MG63 (cell line): ENCODE results near the gene FNDC1. TPM values are rescaled to one million over a fixed set of nuclear protein-coding genes. Genes with fewer than 3 reads are reported as not detected.
A peak's percentile ranks its signal among the peaks of the same experiment; 100 is the strongest.
"Not testable (repeated sequence)": the region's sequence is repeated elsewhere in the genome, so short reads cannot be mapped to it uniquely, and the experiment has no call there.

Experiments used
- DNase-seq: peaks from one replicate; pipeline ENCODE4 v3.0.0-alpha.2; 2020
- H3K27me3 ChIP-seq: fragments of 250-450 bp; sonication (Bioruptor Pico); 2 replicates; pipeline ENCODE4 v1.5.1; 2020; ENCODE audit warnings: mild to moderate bottlenecking, moderate library complexity
- H3K36me3 ChIP-seq: fragments of 250-450 bp; sonication (Bioruptor Pico); 2 replicates; pipeline ENCODE4 v1.5.1; 2020; ENCODE audit warnings: mild to moderate bottlenecking, moderate library complexity
- H3K4me3 ChIP-seq: fragments of 250-450 bp; sonication (Bioruptor Pico); 2 replicates; pipeline ENCODE4 v1.5.1; 2020; ENCODE audit warnings: mild to moderate bottlenecking, moderate library complexity
- H3K9me3 ChIP-seq: fragments of 250-450 bp; sonication (Bioruptor Pico); 2 replicates; pipeline ENCODE4 v1.5.1; 2020; ENCODE audit warnings: mild to moderate bottlenecking, moderate library complexity
- total RNA-seq: library from RNA; depleted of rRNA; stranded (reverse); fragments of >200 nt; shearing (Covaris generic); gene quantifications from 2 replicates; pipeline ENCODE4 v1.2.3, GENCODE V29; 2014; ENCODE audit warnings: low replicate concordance

FNDC1 gene
- total RNA-seq, 1 experiment from 2014 or later: not detected

DNA sequence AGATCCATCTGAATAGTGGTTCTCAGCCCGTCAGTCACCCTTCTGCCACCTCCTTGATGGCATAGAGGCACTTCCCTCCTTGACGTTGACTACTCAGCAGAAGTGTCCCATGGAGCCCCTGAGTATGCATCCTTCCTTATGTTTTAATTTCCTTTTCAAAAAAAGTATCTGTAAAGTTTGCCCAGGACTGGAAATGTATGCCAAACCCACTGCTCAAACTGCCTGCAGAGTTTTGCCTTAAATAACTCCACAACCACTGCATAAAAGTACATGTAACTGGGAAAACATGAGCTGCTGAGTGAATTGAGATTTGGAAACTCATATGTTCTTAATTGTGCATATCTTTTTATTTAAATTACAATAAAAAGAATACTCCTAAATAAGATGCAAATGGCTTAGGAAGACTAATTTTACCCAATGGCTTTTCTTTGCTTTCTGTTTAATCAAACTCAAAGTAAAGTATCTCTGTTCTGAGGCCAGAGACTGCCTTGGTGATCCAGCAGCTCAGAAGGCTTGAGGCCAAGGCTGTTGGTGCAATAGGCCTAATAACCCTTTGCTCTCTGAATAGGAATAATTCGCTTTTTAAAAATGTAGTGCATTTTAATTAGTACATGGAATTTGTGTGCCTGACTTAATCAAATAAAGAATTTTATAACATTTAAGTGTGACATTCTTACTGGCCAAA is 90.4 kb downstream of the FNDC1 start:
- DNase-seq: no peak
- Histone ChIP-seq H3K4me3 (no peak overlapping the region), H3K27me3 (no peaks in the 10 kb centered on the region), H3K9me3 (no peaks in the 10 kb centered on the region), H3K36me3 (no peaks in the 10 kb centered on the region)

DNA sequence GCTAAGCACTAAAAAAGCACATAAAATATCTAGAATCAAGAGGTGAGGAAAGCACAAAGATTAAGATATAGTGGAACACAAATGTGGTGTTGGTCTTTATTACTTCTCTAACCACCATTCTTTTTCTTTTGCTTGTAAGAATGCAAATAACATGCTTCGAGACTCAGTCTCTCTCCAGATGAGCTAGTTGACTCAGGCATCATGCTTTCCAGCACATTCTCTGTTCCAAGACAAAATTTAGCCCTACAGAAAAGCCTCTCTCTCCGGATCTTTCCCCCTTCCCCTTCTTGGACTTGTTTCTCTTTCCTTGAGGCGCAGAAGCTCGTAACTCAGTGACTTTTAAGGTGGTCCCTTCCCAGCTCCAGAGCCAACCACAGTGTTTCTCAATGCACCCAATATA is 91.0 kb downstream of the FNDC1 start:
- no peaks in the 10 kb centered on the region for H3K36me3 ChIP-seq
- DNase-seq: no peak

DNA sequence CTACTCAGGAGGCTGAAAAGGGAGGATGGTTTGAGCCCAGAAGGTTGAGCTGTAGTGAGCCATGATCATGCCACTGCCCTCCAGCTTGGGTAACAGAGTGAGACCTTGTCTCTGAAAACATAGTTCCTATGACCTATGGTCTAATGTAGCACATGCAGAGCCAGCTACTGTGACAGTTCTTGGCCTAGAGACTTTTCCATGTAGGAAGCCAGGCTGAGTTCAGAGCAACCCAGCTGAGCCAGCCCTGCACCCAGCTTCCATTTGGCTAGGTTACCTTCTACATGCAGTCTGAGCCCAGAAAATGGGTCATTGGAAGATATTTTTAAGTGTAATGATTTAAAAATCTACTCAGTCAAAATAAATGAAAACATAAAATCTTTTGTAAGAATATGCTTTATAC is 92.8 kb downstream of the FNDC1 start:
- no peak for DNase-seq
- H3K27me3 ChIP-seq: no peaks in the 10 kb centered on the region

More for the DNA sequence above, 91.0 kb downstream of the FNDC1 start:
- H3K4me3 ChIP-seq: no peak overlapping the region
- no peaks in the 10 kb centered on the region for H3K27me3 ChIP-seq
- H3K9me3 ChIP-seq: no peaks in the 10 kb centered on the region

DNA sequence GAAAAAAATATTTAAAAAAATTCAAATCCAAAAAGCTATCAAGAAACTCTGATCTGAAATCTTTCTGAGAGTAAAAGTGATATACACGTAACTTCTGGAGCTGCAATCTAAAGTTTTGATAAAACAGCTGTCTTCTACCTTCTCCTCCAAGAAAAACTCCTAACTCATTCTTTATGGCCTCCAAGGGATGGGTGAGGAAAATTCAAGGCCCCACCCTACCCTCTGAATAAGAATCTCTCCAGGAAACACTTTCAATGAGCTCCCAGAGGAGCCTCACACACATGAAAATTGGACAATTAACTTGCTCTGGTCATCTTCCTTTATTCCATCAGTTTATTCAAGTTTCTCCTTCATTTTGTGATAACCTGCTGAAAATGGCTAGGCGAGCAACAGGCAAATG is 93.4 kb downstream of the FNDC1 start:
- DNase-seq: no peak
- Histone ChIP-seq H3K36me3 (no peaks in the 10 kb centered on the region), H3K9me3 (no peaks in the 10 kb centered on the region)

More for the DNA sequence above, 92.8 kb downstream of the FNDC1 start:
- H3K4me3 ChIP-seq: no peak overlapping the region
- H3K9me3 ChIP-seq: no peaks in the 10 kb centered on the region
- no peaks in the 10 kb centered on the region for H3K36me3 ChIP-seq

DNA sequence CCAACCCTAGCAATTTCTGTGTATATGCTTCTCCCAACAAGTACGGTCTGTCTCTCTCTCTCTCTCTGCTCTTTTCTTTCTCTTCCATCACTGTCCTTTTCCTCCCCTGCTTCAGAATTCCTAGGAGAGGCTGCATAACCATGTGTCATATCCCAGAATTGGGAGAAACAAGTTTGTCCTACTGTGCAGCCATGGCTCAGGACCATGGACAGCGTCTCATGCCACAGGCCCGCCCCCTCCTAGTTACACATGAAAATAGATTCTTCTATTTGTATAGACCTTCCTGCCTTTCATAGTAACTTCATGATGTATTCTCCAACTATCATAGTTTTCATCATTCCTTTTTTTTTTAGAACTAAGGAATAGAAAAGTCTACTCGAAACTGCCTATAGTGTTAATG is 98.0 kb downstream of the FNDC1 start:
- no peak overlapping the region for H3K4me3 ChIP-seq
- no peaks in the 10 kb centered on the region for H3K27me3 ChIP-seq
- no peaks in the 10 kb centered on the region for H3K36me3 ChIP-seq
- DNase-seq: peak; percentile 24
- H3K9me3 ChIP-seq: no peaks in the 10 kb centered on the region

More for the DNA sequence above, 93.4 kb downstream of the FNDC1 start:
- no peak overlapping the region for H3K4me3 ChIP-seq
- H3K27me3 ChIP-seq: no peaks in the 10 kb centered on the region

DNA sequence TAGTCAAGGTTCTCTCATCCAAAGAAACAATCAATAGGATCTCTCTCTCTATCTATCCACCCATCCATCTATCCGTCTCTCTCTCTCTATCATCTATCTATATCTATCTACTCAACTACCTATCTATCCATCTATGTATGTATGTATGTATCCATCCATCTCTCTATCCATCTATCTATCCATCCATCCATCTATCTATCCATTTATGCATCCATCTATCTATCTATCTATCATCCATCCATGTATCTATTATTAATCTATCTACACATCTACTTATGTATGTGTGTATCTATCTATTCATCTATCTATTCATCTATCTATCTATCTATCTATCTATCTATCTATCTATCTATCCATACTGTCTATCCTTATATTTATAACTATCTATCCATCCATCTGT is 99.3 kb downstream of the FNDC1 start:
- Histone ChIP-seq H3K36me3 (no peaks in the 10 kb centered on the region), H3K9me3 (no peaks in the 10 kb centered on the region), H3K27me3 (no peaks in the 10 kb centered on the region), H3K4me3 (no peak overlapping the region)
- no peak for DNase-seq

DNA sequence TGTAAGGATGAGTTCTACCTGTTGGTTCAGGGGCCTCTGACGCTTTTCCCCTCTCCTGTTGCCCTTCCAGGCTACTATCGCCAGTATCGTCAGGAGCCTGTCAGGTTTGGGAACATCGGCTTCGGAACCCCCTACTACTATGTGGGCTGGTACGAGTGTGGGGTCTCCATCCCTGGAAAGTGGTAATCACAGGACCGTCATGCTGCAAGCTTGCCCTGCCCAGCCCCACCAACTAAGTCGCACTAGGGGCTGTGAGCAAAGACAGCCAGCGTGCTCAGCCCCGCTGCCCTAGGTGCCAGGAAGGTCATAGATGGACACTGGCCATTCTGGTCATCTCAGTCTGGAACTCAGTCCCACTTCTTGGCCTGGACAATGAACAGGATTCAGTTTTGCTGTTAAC is 102.1 kb downstream of the FNDC1 start:
- Histone ChIP-seq H3K9me3 (no peaks in the 10 kb centered on the region), H3K27me3 (no peaks in the 10 kb centered on the region), H3K36me3 (no peaks in the 10 kb centered on the region), H3K4me3 (no peak overlapping the region)
- DNase-seq: no peak

DNA sequence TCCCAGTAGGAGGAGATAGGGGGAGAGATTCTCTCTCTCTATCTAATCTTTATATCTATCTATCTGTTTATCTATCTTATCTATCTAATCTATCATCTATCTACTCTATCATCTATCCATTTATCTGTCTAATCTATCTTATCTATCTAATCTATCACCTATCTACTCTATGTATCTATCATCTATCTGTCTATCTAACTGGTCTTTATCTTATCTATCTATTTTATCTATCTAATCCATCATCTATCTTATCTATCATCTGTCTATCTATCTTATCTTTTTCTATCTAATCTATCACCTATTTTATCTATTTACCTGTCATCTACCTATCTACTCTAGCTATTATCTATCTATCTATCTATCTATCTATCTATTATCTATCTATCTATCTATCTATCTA is 109.4 kb downstream of the FNDC1 start:
- DNase-seq: no peak
- Histone ChIP-seq H3K27me3 (no peaks in the 10 kb centered on the region), H3K9me3 (no peaks in the 10 kb centered on the region), H3K36me3 (no peaks in the 10 kb centered on the region), H3K4me3 (no peak overlapping the region)

DNA sequence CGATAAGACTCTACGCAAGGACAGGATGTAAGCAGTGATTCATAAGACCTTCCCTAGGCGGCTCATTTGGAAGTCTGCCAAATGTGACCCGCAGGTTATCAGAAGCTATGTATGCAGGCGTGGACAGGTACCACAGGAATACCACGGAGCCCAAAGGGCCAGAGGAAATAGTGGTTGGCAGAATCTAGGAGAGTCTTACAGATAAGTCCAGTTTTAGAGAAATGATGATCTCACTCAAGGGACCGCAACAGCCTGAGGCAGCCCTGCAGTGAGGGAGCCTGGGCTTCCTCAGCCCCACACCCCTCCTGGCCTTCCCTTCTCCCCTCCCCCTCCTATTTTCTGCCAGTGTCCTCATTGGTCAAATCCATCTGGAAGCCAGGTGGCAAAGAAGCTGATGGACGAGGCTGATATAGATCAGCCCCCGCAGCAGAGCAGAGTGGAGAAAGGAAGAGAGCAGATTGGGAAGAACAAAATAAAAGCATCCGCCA is 110.6 kb downstream of the FNDC1 start:
- Histone ChIP-seq H3K9me3 (no peaks in the 10 kb centered on the region), H3K36me3 (no peaks in the 10 kb centered on the region), H3K27me3 (no peaks in the 10 kb centered on the region), H3K4me3 (no peak overlapping the region)
- DNase-seq: no peak

DNA sequence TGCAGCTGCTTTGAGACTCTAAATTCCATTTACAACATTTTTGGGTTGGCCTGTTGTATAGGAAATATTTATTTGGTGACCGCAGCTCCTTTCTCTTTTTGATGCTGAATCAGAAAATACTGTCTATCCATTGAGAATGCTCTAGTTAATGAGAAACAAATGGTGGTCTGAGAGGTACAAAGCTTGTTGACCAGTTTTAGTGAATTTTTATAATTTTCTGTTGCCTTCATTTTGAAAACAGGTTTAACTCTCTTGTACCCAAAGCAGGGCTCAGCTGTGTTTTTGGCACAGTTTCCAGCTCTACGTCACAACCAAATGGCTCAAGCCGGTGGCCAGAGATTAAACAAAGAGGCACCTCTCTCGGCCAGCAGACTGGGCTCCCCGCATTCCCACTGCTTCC is 113.2 kb downstream of the FNDC1 start:
- Histone ChIP-seq H3K27me3 (no peaks in the 10 kb centered on the region), H3K9me3 (no peaks in the 10 kb centered on the region), H3K36me3 (no peaks in the 10 kb centered on the region), H3K4me3 (no peak overlapping the region)
- no peak for DNase-seq

DNA sequence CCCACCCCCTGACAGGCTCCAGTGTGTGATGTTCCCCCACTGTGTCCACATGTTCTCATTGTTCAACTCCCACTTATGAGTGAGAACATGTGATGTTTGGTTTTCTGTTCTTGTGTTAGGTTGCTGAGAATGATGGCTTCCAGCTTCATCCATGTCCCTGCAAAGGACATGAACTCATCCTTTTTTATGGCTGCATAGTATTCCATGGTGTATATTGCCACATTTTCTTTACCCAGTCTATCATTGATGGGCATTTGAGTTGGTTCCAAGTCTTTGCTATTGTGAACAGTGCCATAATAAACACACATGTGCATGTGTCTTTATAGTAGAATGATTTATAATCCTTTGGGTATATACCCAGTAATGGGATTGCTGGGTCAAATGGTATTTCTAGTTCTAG is 115.5 kb downstream of the FNDC1 start:
- not testable (repeated sequence) for H3K9me3 ChIP-seq, H3K36me3 ChIP-seq, DNase-seq, H3K4me3 ChIP-seq, H3K27me3 ChIP-seq

DNA sequence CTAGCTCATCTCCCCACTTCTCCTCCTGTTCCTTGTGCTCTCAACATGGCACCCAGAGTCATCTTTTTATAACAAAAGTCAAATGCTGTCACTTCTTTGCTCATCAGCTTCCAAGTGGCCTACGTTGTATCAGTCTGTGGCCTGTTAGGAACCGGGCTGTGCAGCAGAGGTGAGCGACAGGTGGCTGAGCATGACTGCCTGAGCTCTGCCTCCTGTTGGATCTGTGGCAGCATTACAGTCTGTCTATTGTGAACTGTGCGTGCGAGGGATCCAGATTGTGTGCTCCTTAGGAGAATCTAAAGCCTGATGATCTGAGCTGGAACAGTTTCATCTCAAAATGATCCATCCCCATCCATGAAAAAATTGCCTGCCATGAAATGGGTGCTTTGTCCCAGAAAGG is 129.6 kb downstream of the FNDC1 start:
- no peak overlapping the region for H3K4me3 ChIP-seq
- no peak for DNase-seq
- H3K9me3 ChIP-seq: no peaks in the 10 kb centered on the region
- no peaks in the 10 kb centered on the region for H3K36me3 ChIP-seq
- H3K27me3 ChIP-seq: no peaks in the 10 kb centered on the region; the same call in 1 of the 2 replicates

DNA sequence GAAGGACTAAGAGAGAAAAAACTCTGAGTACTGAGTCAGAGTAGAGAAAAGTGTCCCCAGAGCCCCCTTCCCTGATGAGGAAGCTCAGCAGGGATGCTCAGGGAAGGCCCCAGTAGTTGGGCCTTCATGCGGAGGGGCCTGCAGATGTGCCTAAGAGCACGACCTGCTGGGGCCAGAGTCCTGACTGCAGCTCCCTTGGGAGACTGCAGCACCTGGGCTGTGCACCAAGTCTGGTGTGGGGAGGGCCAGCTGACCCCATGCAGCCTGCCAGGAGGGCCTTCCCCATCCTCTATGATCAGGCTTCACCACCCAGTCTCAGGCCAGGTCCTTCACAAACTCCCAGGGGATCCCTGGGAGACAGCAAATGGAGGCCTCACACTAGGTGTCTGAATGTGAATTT is 130.4 kb downstream of the FNDC1 start:
- Histone ChIP-seq H3K36me3 (no peaks in the 10 kb centered on the region), H3K27me3 (no peaks in the 10 kb centered on the region; the same call in 1 of the 2 replicates), H3K4me3 (no peak overlapping the region), H3K9me3 (no peaks in the 10 kb centered on the region)
- no peak for DNase-seq

DNA sequence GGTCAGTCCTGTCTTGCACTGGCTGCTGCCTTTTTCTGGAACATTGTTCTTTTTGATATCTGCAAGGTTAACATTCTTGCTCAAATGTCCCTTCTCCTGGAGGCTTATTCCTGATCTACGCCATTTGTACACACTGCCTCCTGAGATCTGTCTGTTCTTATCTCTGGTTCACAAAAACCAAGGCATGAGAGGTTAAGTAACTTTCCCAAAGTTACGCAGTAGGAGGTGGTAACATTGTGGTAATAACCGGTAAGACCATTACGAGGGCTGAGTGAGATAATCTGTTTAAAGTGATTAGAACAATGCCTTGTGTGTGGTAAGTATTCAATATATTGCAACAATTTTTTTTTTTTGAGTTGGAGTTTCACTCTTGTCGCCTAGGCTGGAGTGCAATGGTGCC is 132.1 kb downstream of the FNDC1 start:
- DNase-seq: no peak
- H3K9me3 ChIP-seq: no peaks in the 10 kb centered on the region
- no peaks in the 10 kb centered on the region for H3K36me3 ChIP-seq
- no peak overlapping the region for H3K4me3 ChIP-seq
- H3K27me3 ChIP-seq: no peaks in the 10 kb centered on the region; the same call in 1 of the 2 replicates

DNA sequence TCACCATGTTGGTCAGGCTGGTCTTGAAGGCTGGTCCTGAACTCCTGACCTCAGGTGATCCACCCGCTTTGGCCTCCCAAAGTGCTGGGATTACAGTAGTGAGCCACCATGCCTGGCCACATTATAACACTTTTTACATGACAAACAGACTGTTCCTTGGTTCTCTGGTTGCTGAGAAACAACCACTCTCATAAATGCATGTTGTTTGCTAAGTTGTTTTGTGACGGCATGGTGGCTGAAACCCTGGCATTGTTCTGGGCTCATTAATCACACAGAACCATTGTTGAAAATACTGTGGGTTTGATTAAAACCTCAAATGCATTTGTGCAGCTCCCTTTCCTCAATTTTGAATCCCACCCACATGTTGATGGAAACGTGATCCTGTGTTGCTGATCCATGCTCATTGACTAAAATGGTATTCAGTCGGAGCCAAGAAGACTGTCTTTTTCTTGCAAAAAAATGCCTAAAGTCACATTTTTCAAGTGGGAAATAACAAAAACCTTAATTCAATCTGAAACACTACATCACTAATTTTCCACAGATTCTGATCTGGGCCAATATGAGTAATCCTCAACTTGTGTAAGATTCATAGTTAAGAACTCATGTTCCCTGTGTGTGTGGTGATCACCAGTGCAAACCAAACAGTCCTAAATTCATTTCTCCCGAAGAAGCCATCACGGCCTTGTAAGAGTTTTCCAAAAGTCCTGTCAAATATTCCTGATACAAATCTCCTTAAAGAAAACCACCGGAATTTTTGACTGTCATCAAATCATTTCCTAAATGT is 132.8 kb downstream of the FNDC1 start:
- Histone ChIP-seq H3K9me3 (no peaks in the 10 kb centered on the region), H3K27me3 (no peaks in the 10 kb centered on the region), H3K36me3 (no peaks in the 10 kb centered on the region), H3K4me3 (no peak overlapping the region)
- DNase-seq: no peak

DNA sequence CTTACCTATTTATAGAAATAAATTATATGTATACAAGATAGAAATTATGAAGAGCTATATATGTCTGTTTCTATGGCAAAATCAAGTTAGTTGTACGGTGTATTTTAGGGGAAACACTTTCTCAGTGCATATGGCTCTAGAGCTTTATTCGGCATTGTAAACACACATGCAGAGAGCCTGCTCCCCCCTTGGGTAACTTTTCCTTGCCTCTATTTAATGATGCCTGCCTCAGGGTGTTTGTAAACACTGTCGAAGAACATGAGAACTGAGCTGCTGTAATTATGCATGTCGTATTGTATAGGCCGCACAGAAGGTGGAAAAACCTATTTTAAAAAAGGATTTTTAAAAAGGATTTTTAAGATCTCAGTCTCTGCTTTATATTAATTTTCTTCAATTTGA is 133.4 kb downstream of the FNDC1 start:
- Histone ChIP-seq H3K9me3 (no peaks in the 10 kb centered on the region), H3K27me3 (no peaks in the 10 kb centered on the region), H3K4me3 (no peak overlapping the region), H3K36me3 (no peaks in the 10 kb centered on the region)
- DNase-seq: no peak

DNA sequence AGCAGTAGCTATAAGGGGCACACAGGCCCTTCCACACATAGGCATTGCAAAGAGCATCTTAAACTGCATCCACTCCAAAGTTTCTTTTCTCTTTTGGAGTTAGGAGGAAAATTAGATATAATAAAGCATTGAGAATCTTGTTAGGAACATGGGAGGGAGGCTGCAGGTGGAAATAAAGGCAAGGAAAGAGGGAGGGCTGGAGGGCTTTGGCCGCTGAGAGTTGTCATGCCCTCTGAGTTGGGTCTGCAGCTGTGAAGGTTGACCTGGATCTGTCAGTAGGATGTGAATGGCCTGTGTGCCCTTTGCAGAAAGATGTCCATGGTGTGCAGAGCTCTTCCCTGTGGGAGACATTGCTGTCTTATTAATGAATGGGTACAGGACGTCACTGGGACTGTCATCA is 134.0 kb downstream of the FNDC1 start:
- Histone ChIP-seq H3K9me3 (no peaks in the 10 kb centered on the region), H3K36me3 (no peaks in the 10 kb centered on the region), H3K27me3 (no peaks in the 10 kb centered on the region), H3K4me3 (no peak overlapping the region)
- no peak for DNase-seq

DNA sequence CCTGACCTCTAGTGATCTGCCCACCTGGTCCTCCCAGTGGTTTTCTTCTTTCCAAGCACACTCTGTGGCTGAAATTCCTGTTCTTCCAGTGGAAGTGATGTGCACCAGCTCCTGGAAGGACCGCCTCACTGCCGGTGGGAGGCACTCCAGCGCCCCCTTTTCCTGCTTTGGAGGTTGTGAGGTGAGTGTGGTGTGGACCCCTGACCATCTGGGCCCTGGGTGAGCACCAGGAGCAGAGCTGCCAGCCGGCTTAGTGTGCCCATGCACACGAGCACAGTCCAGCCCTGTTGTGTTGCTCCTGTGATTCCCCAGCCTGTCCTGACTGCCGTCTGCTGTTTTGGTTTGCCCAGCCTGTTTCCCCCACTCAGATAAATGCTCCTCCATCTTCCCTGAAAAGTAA is 134.6 kb downstream of the FNDC1 start:
- Histone ChIP-seq H3K36me3 (no peaks in the 10 kb centered on the region), H3K27me3 (no peaks in the 10 kb centered on the region), H3K9me3 (no peaks in the 10 kb centered on the region), H3K4me3 (no peak overlapping the region)
- DNase-seq: no peak
